Mesenchymal stem cell (in vitro differentiated cells and primary cell): ENCODE results near the gene TMEM238.

Source experiments
- DNase-seq: peaks from one replicate; pipeline ENCODE4 v3.0.0-alpha.2; 2013
- H2AFZ ChIP-seq: one replicate; pipeline ENCODE4 v1.6.1; 2013; ENCODE audit warnings: low read depth, mild to moderate bottlenecking, control low read depth, inconsistent platforms, low read length, moderate library complexity
- H2AK5ac ChIP-seq: 2 replicates; pipeline ENCODE4 v1.6.1; 2013; ENCODE audit warnings: low read length, moderate library complexity, mild to moderate bottlenecking, inconsistent platforms; ENCODE audit not compliant: severe bottlenecking
- H2BK120ac ChIP-seq: one replicate; pipeline ENCODE4 v1.6.1; 2013; ENCODE audit warnings: low read depth, mild to moderate bottlenecking, inconsistent platforms, low read length, moderate library complexity
- H2BK12ac ChIP-seq, 2 experiments: one replicate each; pipeline ENCODE4 v1.6.1; 2013; ENCODE audit warnings: inconsistent platforms in 2 of 2, low read length in 2 of 2, mild to moderate bottlenecking in 2 of 2, moderate library complexity in 2 of 2, control low read depth in 1 of 2
- H2BK15ac ChIP-seq: one replicate; pipeline ENCODE4 v1.6.1; 2013; ENCODE audit warnings: mild to moderate bottlenecking, low read depth, inconsistent platforms; ENCODE audit not compliant: poor library complexity, severe bottlenecking
- H2BK5ac ChIP-seq: 2 replicates; pipeline ENCODE4 v1.6.1; 2013; ENCODE audit warnings: low read depth, mild to moderate bottlenecking, low read length, control low read depth, inconsistent platforms; ENCODE audit not compliant: poor library complexity, severe bottlenecking
- H3K14ac ChIP-seq, 2 experiments: one replicate each; pipeline ENCODE4 v1.6.1; 2013; ENCODE audit warnings: inconsistent platforms in 2 of 2, low read length in 2 of 2, control low read depth in 1 of 2, mild to moderate bottlenecking in 1 of 2, moderate library complexity in 1 of 2
- H3K18ac ChIP-seq, 2 experiments: one replicate each; pipeline ENCODE4 v1.6.1; 2013; ENCODE audit warnings: inconsistent platforms in 2 of 2, low read length in 2 of 2, control low read depth in 1 of 2, low read depth in 1 of 2, mild to moderate bottlenecking in 1 of 2
- H3K23ac ChIP-seq, 2 experiments: one replicate each; pipeline ENCODE4 v1.6.1; 2013; ENCODE audit warnings: inconsistent platforms in 2 of 2, low read length in 2 of 2, mild to moderate bottlenecking in 2 of 2, moderate library complexity in 2 of 2, control low read depth in 1 of 2
- H3K27ac ChIP-seq: 2 replicates; pipeline ENCODE4 v1.5.1; 2013; ENCODE audit warnings: mild to moderate bottlenecking, moderate library complexity, low read length, control low read depth, inconsistent platforms; ENCODE audit not compliant: poor library complexity, severe bottlenecking
- H3K27me3 ChIP-seq, 2 experiments: 2 replicates each; pipeline versions ENCODE4 v1.6.1 to v1.7.0; 2013; ENCODE audit warnings: low read length in 2 of 2, mild to moderate bottlenecking in 2 of 2, moderate library complexity in 2 of 2, control low read depth in 1 of 2, inconsistent platforms in 1 of 2; ENCODE audit not compliant: control insufficient read depth in 1 of 2, insufficient read depth in 1 of 2
- H3K36me3 ChIP-seq, 2 experiments: 2 replicates each; pipeline versions ENCODE4 v1.6.1 to v1.7.0; 2013; ENCODE audit warnings: low read length in 2 of 2, control low read depth in 1 of 2, inconsistent platforms in 1 of 2, low read depth in 1 of 2, mild to moderate bottlenecking in 1 of 2; ENCODE audit not compliant: insufficient read depth in 2 of 2, control insufficient read depth in 1 of 2
- H3K4ac ChIP-seq, 2 experiments: one replicate each; pipeline ENCODE4 v1.6.1; 2013; ENCODE audit warnings: inconsistent platforms in 2 of 2, low read length in 2 of 2, mild to moderate bottlenecking in 2 of 2, moderate library complexity in 2 of 2, control low read depth in 1 of 2, low read depth in 1 of 2
- H3K4me1 ChIP-seq: 2 replicates; pipeline ENCODE4 v1.6.1; 2013; ENCODE audit warnings: low read depth, low read length, control low read depth; ENCODE audit not compliant: control insufficient read depth, insufficient read depth
- H3K4me2 ChIP-seq: 2 replicates; pipeline ENCODE4 v1.6.1; 2013; ENCODE audit warnings: low read length, mild to moderate bottlenecking, inconsistent platforms; ENCODE audit not compliant: poor library complexity, severe bottlenecking
- H3K4me3 ChIP-seq, 2 experiments: 2 replicates each; pipeline versions ENCODE4 v1.5.1 to v1.7.0; 2013; ENCODE audit warnings: low read length in 2 of 2, mild to moderate bottlenecking in 2 of 2, control low read depth in 1 of 2, low read depth in 1 of 2; ENCODE audit not compliant: insufficient read depth in 1 of 2
- H3K79me1 ChIP-seq: replicated peaks from 2 replicates; pipeline ENCODE4 v1.6.1; 2013; ENCODE audit warnings: mild to moderate bottlenecking, control low read depth, low read length, inconsistent platforms; ENCODE audit not compliant: poor library complexity, severe bottlenecking
- H3K9ac ChIP-seq: 2 replicates; pipeline ENCODE4 v1.7.0; 2013; ENCODE audit warnings: mild to moderate bottlenecking, low read length, moderate library complexity
- H3K9me3 ChIP-seq: 2 replicates; pipeline ENCODE4 v1.7.0; 2013; ENCODE audit warnings: mild to moderate bottlenecking, low read length; ENCODE audit not compliant: control insufficient read depth
- H4K8ac ChIP-seq: one replicate; pipeline ENCODE4 v1.6.1; 2013; ENCODE audit warnings: inconsistent platforms, mild to moderate bottlenecking, low read length, moderate library complexity
- H4K91ac ChIP-seq: one replicate; pipeline ENCODE4 v1.6.1; 2013; ENCODE audit warnings: mild to moderate bottlenecking, low read length, inconsistent platforms
- WGBS: methylation state at CpG from one replicate; pipeline ENCODE4 v1.1.7; 2013; ENCODE audit warnings: mixed read lengths; 5-methylcytosine and 5-hydroxymethylcytosine counted together

TMEM238 gene

GRCh38 chr19:55390461-55390880 is 6.4 kb upstream of the TMEM238 start:
- 70% methylated on average over 4 of the region's 7 CpGs for WGBS

GRCh38 chr19:55389386-55390317 is 5.6 kb upstream of the TMEM238 start:
- H4K8ac ChIP-seq = peak overlapping the region; percentile 46
- H3K18ac ChIP-seq = no peak overlapping the region
- H3K79me1 ChIP-seq = peaks cover 5% of the 10 kb centered on the region
- no peak overlapping the region for H2BK12ac ChIP-seq
- no peak overlapping the region for H2BK15ac ChIP-seq
- no peaks in the 10 kb centered on the region for H3K27me3 ChIP-seq
- H3K9me3 ChIP-seq = no peaks in the 10 kb centered on the region
- H3K4me3 ChIP-seq = no peak overlapping the region
- no peak overlapping the region for H3K14ac ChIP-seq
- no peak overlapping the region for H2AFZ ChIP-seq
- no peak overlapping the region for H2BK5ac ChIP-seq
- H3K9ac ChIP-seq = peak overlapping the region; percentile 98
- no peak overlapping the region for H2AK5ac ChIP-seq
- no peak overlapping the region for H3K4ac ChIP-seq
- peak overlapping the region; percentile 1 for H3K4me2 ChIP-seq
- H3K27ac ChIP-seq = no peak overlapping the region
- peaks cover 57% of the 10 kb centered on the region for H3K4me1 ChIP-seq
- no peak for DNase-seq
- H3K23ac ChIP-seq = no peak overlapping the region
- no peak overlapping the region for H2BK120ac ChIP-seq
- no peak overlapping the region for H4K91ac ChIP-seq
- peaks cover 46 to 56% of the 10 kb centered on the region in 2 experiments for H3K36me3 ChIP-seq
- 91% methylated on average over 19 of the region's 21 CpGs for WGBS

More at GRCh38 chr19:55390461-55390880, 6.4 kb upstream of the TMEM238 start:
- Histone ChIP-seq H3K27ac (peak overlapping the region; percentile 38), H3K9ac (peak overlapping the region; percentile 24), H3K9me3 (no peaks in the 10 kb centered on the region), H4K8ac (no peak overlapping the region), H3K27me3 (no peaks in the 10 kb centered on the region), H3K23ac (peak overlapping the region in 1 of 2 experiments; percentile 23), H3K14ac (no peak overlapping the region), H3K4me2 (no peak overlapping the region), H3K4me3 (no peak overlapping the region), H2AK5ac (no peak overlapping the region), H2BK5ac (no peak overlapping the region), H3K4me1 (peaks cover 53% of the 10 kb centered on the region), H2BK15ac (no peak overlapping the region), H3K79me1 (peaks cover 5% of the 10 kb centered on the region), H3K4ac (no peak overlapping the region), H3K36me3 (peaks cover 46 to 56% of the 10 kb centered on the region in 2 experiments), H2AFZ (no peak overlapping the region), H2BK12ac (peak overlapping the region in 1 of 2 experiments; percentile 34), H2BK120ac (no peak overlapping the region), H4K91ac (no peak overlapping the region), H3K18ac (peak overlapping the region in 1 of 2 experiments; percentile 23)
- no peak for DNase-seq

DNA sequence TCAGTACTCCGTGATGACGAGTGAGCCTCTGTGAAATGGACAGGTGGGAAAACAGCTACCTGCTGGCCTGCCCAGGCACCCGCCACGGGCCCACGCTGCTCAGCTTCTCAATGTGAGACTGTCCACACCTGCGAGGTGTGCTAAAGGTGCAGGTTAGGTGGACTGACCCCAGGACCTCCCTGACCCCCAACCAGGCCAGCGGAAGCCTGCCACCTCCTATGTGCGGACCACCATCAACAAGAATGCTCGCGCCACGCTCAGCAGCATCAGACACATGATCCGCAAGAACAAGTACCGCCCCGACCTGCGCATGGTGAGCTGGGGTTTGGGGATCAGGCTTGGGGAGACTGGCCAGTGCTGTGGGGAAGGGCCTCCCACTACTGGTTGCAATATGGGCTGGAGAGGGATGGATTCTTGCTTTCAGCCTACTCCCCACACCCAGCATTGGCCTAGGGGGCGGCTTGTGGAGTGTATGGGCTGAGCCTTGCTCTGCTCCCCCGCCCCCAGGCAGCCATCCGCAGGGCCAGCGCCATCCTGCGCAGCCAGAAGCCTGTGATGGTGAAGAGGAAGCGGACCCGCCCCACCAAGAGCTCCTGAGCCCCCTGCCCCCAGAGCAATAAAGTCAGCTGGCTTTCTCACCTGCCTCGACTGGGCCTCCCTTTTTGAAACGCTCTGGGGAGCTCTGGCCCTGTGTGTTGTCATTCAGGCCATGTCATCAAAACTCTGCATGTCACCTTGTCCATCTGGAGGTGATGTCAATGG is 3.8 kb upstream of the TMEM238 start:
- no peak overlapping the region for H4K8ac ChIP-seq
- H3K9ac ChIP-seq = peak overlapping the region; percentile 98
- H3K14ac ChIP-seq = no peak overlapping the region
- H2BK12ac ChIP-seq = no peak overlapping the region
- H3K4me2 ChIP-seq = peak overlapping the region; percentile 49
- WGBS = 94% methylated on average over 24 of the region's 24 CpGs
- no peak overlapping the region for H4K91ac ChIP-seq
- no peak overlapping the region for H2AK5ac ChIP-seq
- no peak overlapping the region for H3K27ac ChIP-seq
- peaks cover 9% of the 10 kb centered on the region for H3K79me1 ChIP-seq
- no peak overlapping the region for H3K4ac ChIP-seq
- peaks cover 64% of the 10 kb centered on the region for H3K4me1 ChIP-seq
- no peak overlapping the region for H3K23ac ChIP-seq
- no peaks in the 10 kb centered on the region for H3K9me3 ChIP-seq
- no peak overlapping the region for H3K18ac ChIP-seq
- H2BK15ac ChIP-seq = no peak overlapping the region
- H3K36me3 ChIP-seq = peaks cover 46 to 56% of the 10 kb centered on the region in 2 experiments
- no peak overlapping the region for H2BK120ac ChIP-seq
- no peak for DNase-seq
- no peak overlapping the region for H2BK5ac ChIP-seq
- H3K27me3 ChIP-seq = no peaks in the 10 kb centered on the region
- H3K4me3 ChIP-seq = peak overlapping the region; percentile 24 to 98
- no peak overlapping the region for H2AFZ ChIP-seq
